ENCODE data around the gene BAIAP2. TPM values are rescaled to one million over a fixed set of nuclear protein-coding genes. Genes with fewer than 3 reads are reported as not detected.

The BAIAP2 gene
- polyA plus RNA-seq, 3 donors = 8.6 to 17.0 (median 11.2) TPM

- no peaks in the 10 kb centered on the region for H3K36me3 ChIP-seq (replicated peaks in 1 of 2; ENCODE audit: control insufficient read depth in 1 of 2, insufficient read depth in 2 of 2, low read length in 2 of 2)
- H3K4me1 Mint-ChIP-seq = peaks cover 29% of the 10 kb centered on the region
- H4K20me1 ChIP-seq (ENCODE audit: insufficient read depth, low read length) = no peaks in the 10 kb centered on the region
- H3K9me3 Mint-ChIP-seq = peaks cover 0 to 3% (median under 1%) of the 10 kb centered on the region in 7 donors
- no peak overlapping the region for H3K27ac ChIP-seq (ENCODE audit: low read depth in 1 of 2, low read length in 2 of 2)
- peaks cover 0 to under 1% of the 10 kb centered on the region in 2 donors for H3K9me3 ChIP-seq (replicated peaks in 1 of 2; ENCODE audit: control insufficient read depth in 1 of 2, insufficient read depth in 1 of 2, low read length in 2 of 2)
- peaks cover 0 to 4% of the 10 kb centered on the region in 2 donors for H3K27me3 ChIP-seq (ENCODE audit: control insufficient read depth in 2 of 2, insufficient read depth in 2 of 2, low read length in 2 of 2)
- H3K27ac Mint-ChIP-seq = peak overlapping the region in 1 of 7 donors; percentile 54
- no peak overlapping the region for H3K4me3 Mint-ChIP-seq
- TF ChIP-seq CTCF (IDR thresholded peaks at IDR 0.05) = no peak
- H3K27me3 Mint-ChIP-seq (ENCODE audit: low read depth in 3 of 3) = peaks cover 10 to 32% (median 19%) of the 10 kb centered on the region in 3 donors
- intact Hi-C loops (cut with micrococcal nuclease) = loop anchor here in 1 of 2 donors (5.0 kb wide), 1 partner anchor 81 kb away; no protein-coding TSS in a partner anchor
- H3K4me2 ChIP-seq (replicated peaks; ENCODE audit: extremely low read depth, low read length, poor library complexity, severe bottlenecking) = no peak overlapping the region
- 95% methylated on average over 10 of the region's 19 CpGs for WGBS (ENCODE audit: insufficient coverage)
- H3K9ac ChIP-seq (ENCODE audit: insufficient read depth, low read length, poor library complexity, severe bottlenecking) = no peak overlapping the region
- H3K79me2 ChIP-seq (ENCODE audit: insufficient read depth, low read length) = no peaks in the 10 kb centered on the region
- DNase-seq = no peak
- no peak overlapping the region for H3K4me3 ChIP-seq (replicated peaks in 1 of 3; ENCODE audit: low read depth in 2 of 3, low read length in 3 of 3)
- no peak overlapping the region for H2AFZ ChIP-seq (ENCODE audit: insufficient read depth, low read depth, low read length, poor library complexity, severe bottlenecking)
- H3K36me3 Mint-ChIP-seq = no peaks in the 10 kb centered on the region
- H3K4me1 ChIP-seq (ENCODE audit: control insufficient read depth in 1 of 2, insufficient read depth in 2 of 2, low read length in 2 of 2) = peaks cover 19 to 31% of the 10 kb centered on the region in 2 donors
These were observed 13.2 kb upstream of the BAIAP2 start for GRCh38 chr17:81021531-81022343.

- peaks cover 12 to 37% (median 23%) of the 10 kb centered on the region in 3 donors for H3K27me3 Mint-ChIP-seq (ENCODE audit: low read depth in 3 of 3)
- intact Hi-C loops (cut with micrococcal nuclease) = loop anchor here in 1 of 2 donors (5.0 kb wide), 1 partner anchor 80 kb away; no protein-coding TSS in a partner anchor
These were observed 12.6 kb upstream of the BAIAP2 start for GRCh38 chr17:81022344-81022676.

More at GRCh38 chr17:81022344-81022676, 12.6 kb upstream of the BAIAP2 start:
- no peak for DNase-seq
- peak overlapping the region in 1 of 2 donors; percentile 15 for H3K4me3 Mint-ChIP-seq
- H2AFZ ChIP-seq (ENCODE audit: insufficient read depth, low read depth, low read length, poor library complexity, severe bottlenecking) = no peak overlapping the region
- no peak overlapping the region for H3K4me2 ChIP-seq (replicated peaks; ENCODE audit: extremely low read depth, low read length, poor library complexity, severe bottlenecking)
- peaks cover 28% of the 10 kb centered on the region for H3K4me1 Mint-ChIP-seq
- H3K9ac ChIP-seq (ENCODE audit: insufficient read depth, low read length, poor library complexity, severe bottlenecking) = no peak overlapping the region
- no peak overlapping the region for H3K27ac ChIP-seq (ENCODE audit: low read depth in 1 of 2, low read length in 2 of 2)
- H3K79me2 ChIP-seq (ENCODE audit: insufficient read depth, low read length) = no peaks in the 10 kb centered on the region
- WGBS (ENCODE audit: insufficient coverage) = 93% methylated on average over 4 of the region's 6 CpGs
- peaks cover 0 to 5% of the 10 kb centered on the region in 2 donors for H3K9me3 ChIP-seq (replicated peaks in 1 of 2; ENCODE audit: control insufficient read depth in 1 of 2, insufficient read depth in 1 of 2, low read length in 2 of 2)
- no peaks in the 10 kb centered on the region for H3K36me3 ChIP-seq (replicated peaks in 1 of 2; ENCODE audit: control insufficient read depth in 1 of 2, insufficient read depth in 2 of 2, low read length in 2 of 2)
- H4K20me1 ChIP-seq (ENCODE audit: insufficient read depth, low read length) = no peaks in the 10 kb centered on the region
- H3K4me3 ChIP-seq (replicated peaks in 1 of 3; ENCODE audit: low read depth in 2 of 3, low read length in 3 of 3) = no peak overlapping the region
- peaks cover 0 to 10% of the 10 kb centered on the region in 2 donors for H3K27me3 ChIP-seq (ENCODE audit: control insufficient read depth in 2 of 2, insufficient read depth in 2 of 2, low read length in 2 of 2)
- H3K9me3 Mint-ChIP-seq = peaks cover 0 to 7% (median 5%) of the 10 kb centered on the region in 7 donors
- no peak for TF ChIP-seq CTCF (IDR thresholded peaks at IDR 0.05)
- peaks cover 19 to 30% of the 10 kb centered on the region in 2 donors for H3K4me1 ChIP-seq (ENCODE audit: control insufficient read depth in 1 of 2, insufficient read depth in 2 of 2, low read length in 2 of 2)
- H3K36me3 Mint-ChIP-seq = no peaks in the 10 kb centered on the region
- H3K27ac Mint-ChIP-seq = no peak overlapping the region
